ENCODE measurements around the gene PRMT7. TPM values are rescaled to one million over a fixed set of nuclear protein-coding genes. Genes with fewer than 3 reads are reported as not detected.

PRMT7 gene
- total and polyA plus RNA-seq, 10 donors = 25.0 to 66.4 (median 42.0) TPM

- TF ChIP-seq POLR2A (IDR thresholded peaks at IDR 0.05) (no peak), POLR2AphosphoS5 (IDR thresholded peaks at IDR 0.05) (peak in 1 of 3 donors; percentile 67)
- Histone ChIP-seq H3K36me3 (peaks cover 0 to 60% (median 6%) of the 10 kb centered on the region in 6 donors), H3K4me1 (peaks cover 9 to 46% (median 23%) of the 10 kb centered on the region in 6 donors), H3K4me3 (no peak overlapping the region), H3K27me3 (replicated peaks in 1 of 7) (no peaks in the 10 kb centered on the region), H3K27ac (peak overlapping the region; percentile 49 to 81 (median 73)), H3K9me3 (no peaks in the 10 kb centered on the region)
- DNase-seq = no peak
- intact Hi-C loops (cut with DNase I; ENCODE audit: low total_unique reads) = no loop called here
- 24 to 31% (median 27%) methylated on average over 7 of the region's 7 CpGs for WGBS, 5 donors
Measured at GRCh38 chr16:68332411-68333121, 21.7 kb downstream of the PRMT7 start.

- Histone ChIP-seq H3K9me3 (no peaks in the 10 kb centered on the region), H3K4me1 (peaks cover 9 to 37% (median 20%) of the 10 kb centered on the region in 6 donors), H3K4me3 (no peak overlapping the region), H3K27ac (no peak overlapping the region), H3K36me3 (peaks cover 0 to 74% (median 31%) of the 10 kb centered on the region in 6 donors), H3K27me3 (replicated peaks in 1 of 7) (no peaks in the 10 kb centered on the region)
- TF ChIP-seq CTCF (IDR thresholded peaks at IDR 0.05 in 8 of 11, conservative IDR thresholded peaks at IDR 0.05 in 3 of 11) (no peak), POLR2AphosphoS5 (IDR thresholded peaks at IDR 0.05) (no peak), POLR2A (IDR thresholded peaks at IDR 0.05) (no peak)
- intact Hi-C loops (cut with DNase I; ENCODE audit: low total_unique reads) = no loop called here
- 86 to 99% (median 96%) methylated on average over 5 of the region's 5 CpGs for WGBS, 5 donors
- DNase-seq = no peak
Measured at GRCh38 chr16:68335175-68335574, 24.4 kb downstream of the PRMT7 start.

GRCh38 chr16:68338326-68339119 is 27.7 kb downstream of the PRMT7 start:
- intact Hi-C loops (cut with DNase I; ENCODE audit: low total_unique reads) = no loop called here
- Histone ChIP-seq H3K27me3 (replicated peaks in 1 of 7) (no peaks in the 10 kb centered on the region), H3K9me3 (no peaks in the 10 kb centered on the region), H3K27ac (no peak overlapping the region), H3K4me1 (peaks cover 0 to 9% (median under 1%) of the 10 kb centered on the region in 6 donors), H3K36me3 (peaks cover 0 to 95% (median 61%) of the 10 kb centered on the region in 6 donors), H3K4me3 (no peak overlapping the region)
- 92 to 95% (median 93%) methylated on average over 15 to 16 of the region's 16 CpGs for WGBS, 5 donors
- TF ChIP-seq POLR2A (IDR thresholded peaks at IDR 0.05) (no peak), POLR2AphosphoS5 (IDR thresholded peaks at IDR 0.05) (peak in 1 of 3 donors; percentile 8)
- DNase-seq = peak; percentile 50

GRCh38 chr16:68339214-68339613 is 28.4 kb downstream of the PRMT7 start:
- TF ChIP-seq POLR2A (IDR thresholded peaks at IDR 0.05) (no peak), POLR2AphosphoS5 (IDR thresholded peaks at IDR 0.05) (no peak), CTCF (IDR thresholded peaks at IDR 0.05 in 8 of 11, conservative IDR thresholded peaks at IDR 0.05 in 3 of 11) (no peak)
- H3K27me3 ChIP-seq (replicated peaks in 1 of 7) = no peaks in the 10 kb centered on the region
- no peaks in the 10 kb centered on the region for H3K9me3 ChIP-seq
- H3K27ac ChIP-seq = no peak overlapping the region
- 87 to 97% (median 91%) methylated on average over 13 of the region's 13 CpGs for WGBS, 5 donors
- DNase-seq = peak; percentile 32
- intact Hi-C loops (cut with DNase I; ENCODE audit: low total_unique reads) = no loop called here
- H3K4me1 ChIP-seq = peaks cover 0 to 5% (median 0%) of the 10 kb centered on the region in 6 donors
- H3K36me3 ChIP-seq = peaks cover 0 to 97% (median 66%) of the 10 kb centered on the region in 6 donors
- no peak overlapping the region for H3K4me3 ChIP-seq

- Histone ChIP-seq H3K27me3 (replicated peaks in 1 of 7) (no peaks in the 10 kb centered on the region), H3K9me3 (no peaks in the 10 kb centered on the region), H3K27ac (no peak overlapping the region), H3K4me3 (no peak overlapping the region), H3K36me3 (peaks cover 0 to 100% (median 86%) of the 10 kb centered on the region in 6 donors), H3K4me1 (no peaks in the 10 kb centered on the region)
- intact Hi-C loops (cut with DNase I; ENCODE audit: low total_unique reads) = no loop called here
- no peak for DNase-seq
- 89 to 100% (median 98%) methylated on average over 2 to 7 of the region's 7 CpGs for WGBS, 5 donors
- TF ChIP-seq CTCF (IDR thresholded peaks at IDR 0.05 in 8 of 11, conservative IDR thresholded peaks at IDR 0.05 in 3 of 11) (no peak), POLR2A (IDR thresholded peaks at IDR 0.05) (no peak), POLR2AphosphoS5 (IDR thresholded peaks at IDR 0.05) (no peak)
Measured at GRCh38 chr16:68342620-68343019, 31.8 kb downstream of the PRMT7 start.
